ENCODE data around the gene ATR.

The ATR gene

GRCh38 chr3:142436951-142437585, 141.5 kb downstream of the ATR start:
- in situ Hi-C loops (cut with MboI; ENCODE audit: low pct_unique_long_range_greater_than_20kb, low sequenced_read_pairs, unreplicated experiment) = no loop called here
- no peak for TF ChIP-seq CTCF (IDR thresholded peaks at IDR 0.05; ENCODE audit: extremely low read depth, insufficient read depth, missing control alignments)
- no peak for DNase-seq (ENCODE audit: low spot score)

GRCh38 chr3:142434503-142434902, 144.0 kb downstream of the ATR start:
- DNase-seq (ENCODE audit: low spot score) = no peak
- TF ChIP-seq CTCF (IDR thresholded peaks at IDR 0.05; ENCODE audit: extremely low read depth, insufficient read depth, missing control alignments) = no peak
- in situ Hi-C loops (cut with MboI; ENCODE audit: low pct_unique_long_range_greater_than_20kb, low sequenced_read_pairs, unreplicated experiment) = no loop called here

- in situ Hi-C loops (cut with MboI; ENCODE audit: low pct_unique_long_range_greater_than_20kb, low sequenced_read_pairs, unreplicated experiment) = no loop called here
- no peak for TF ChIP-seq CTCF (IDR thresholded peaks at IDR 0.05; ENCODE audit: extremely low read depth, insufficient read depth, missing control alignments)
Measured at GRCh38 chr3:142433110-142433509, 145.4 kb downstream of the ATR start.

GRCh38 chr3:142429582-142429981, 149.0 kb downstream of the ATR start:
- in situ Hi-C loops (cut with MboI; ENCODE audit: low pct_unique_long_range_greater_than_20kb, low sequenced_read_pairs, unreplicated experiment) = no loop called here
- TF ChIP-seq CTCF (IDR thresholded peaks at IDR 0.05; ENCODE audit: extremely low read depth, insufficient read depth, missing control alignments) = no peak
- DNase-seq (ENCODE audit: low spot score) = no peak

More at GRCh38 chr3:142433110-142433509, 145.4 kb downstream of the ATR start:
- DNase-seq (ENCODE audit: low spot score) = no peak

GRCh38 chr3:142424754-142425153, 153.8 kb downstream of the ATR start:
- in situ Hi-C loops (cut with MboI; ENCODE audit: low pct_unique_long_range_greater_than_20kb, low sequenced_read_pairs, unreplicated experiment) = no loop called here
- TF ChIP-seq CTCF (IDR thresholded peaks at IDR 0.05; ENCODE audit: extremely low read depth, insufficient read depth, missing control alignments) = no peak
- no peak for DNase-seq (ENCODE audit: low spot score)

GRCh38 chr3:142418926-142419592, 159.5 kb downstream of the ATR start:
- no peak for DNase-seq (ENCODE audit: low spot score)
- TF ChIP-seq CTCF (IDR thresholded peaks at IDR 0.05; ENCODE audit: extremely low read depth, insufficient read depth, missing control alignments) = no peak
- in situ Hi-C loops (cut with MboI; ENCODE audit: low pct_unique_long_range_greater_than_20kb, low sequenced_read_pairs, unreplicated experiment) = no loop called here

Measured in GM13977 (cell line).